Uterus (tissue), 4 donors: Measurements from ENCODE around the gene ISCA2. TPM values are rescaled to one million over a fixed set of nuclear protein-coding genes. Genes with fewer than 3 reads are reported as not detected.

Experiments
- DNase-seq, 2 donors: peaks; one replicate each; pipeline ENCODE4 v3.0.0-alpha.2; 2019 to 2020
- H3K27ac ChIP-seq, 2 donors: fragments of 200-600 bp; sonication (generic); 1 replicate in 1 of 2; 2 replicates in 1 of 2; pipeline ENCODE4 v1.5.1; 2016 to 2018
- H3K27me3 ChIP-seq, 2 donors: fragments of 200-600 bp; sonication (generic); one replicate each; pipeline ENCODE4 v1.5.1; 2018 to 2019; ENCODE audit warnings: control low read depth in 1 of 2
- H3K36me3 ChIP-seq, 2 donors: fragments of 200-600 bp; sonication (generic); one replicate each; pipeline ENCODE4 v1.5.1; 2019; ENCODE audit warnings: control low read depth in 1 of 2
- H3K4me1 ChIP-seq, 2 donors: fragments of 200-600 bp; sonication (generic); one replicate each; pipeline ENCODE4 v1.5.1; 2018 to 2019; ENCODE audit warnings: control low read depth in 1 of 2
- H3K4me3 ChIP-seq, 2 donors: fragments of 200-600 bp; sonication (generic); 1 replicate in 1 of 2; 2 replicates in 1 of 2; pipeline ENCODE4 v1.5.1; 2018 to 2019; ENCODE audit warnings: mild to moderate bottlenecking in 1 of 2
- H3K9me3 ChIP-seq, 2 donors: fragments of 200-600 bp; sonication (generic); one replicate each; pipeline ENCODE4 v1.5.1; 2019; ENCODE audit warnings: control low read depth in 1 of 2
- CTCF ChIP-seq, 4 experiments: fragments of 200-600 bp in 2 of 4; fragments of 450-650 bp in 2 of 4; sonication (generic) in 2 of 4; IDR thresholded peaks; one replicate each; pipeline ENCODE4 v1.5.1; 2016 to 2019; ENCODE audit warnings: antibody characterized with exemption in 4 of 4, mild to moderate bottlenecking in 2 of 4, moderate library complexity in 1 of 4
- POLR2A ChIP-seq, 2 donors: fragments of 450-650 bp; IDR thresholded peaks; one replicate each; pipeline ENCODE4 v1.6.1; 2016; ENCODE audit warnings: antibody characterized with exemption in 2 of 2, mild to moderate bottlenecking in 1 of 2, moderate library complexity in 1 of 2
- intact Hi-C: fragments of 100-400 bp; cut with DNase I; formaldehyde crosslinking; loops from one replicate; pipeline ENCODE4 v1.15.1; 2023; ENCODE audit warnings: low total_unique reads
- total RNA-seq, 4 donors: library from RNA; depleted of rRNA in 3 of 4; stranded (reverse); fragments of >200 nt in 3 of 4; gene quantifications; one replicate each; pipeline versions ENCODE4 v1.1.0 to v1.2.4, GENCODE V29; 2014 to 2023
- donor health status: DM: yes; HTN: yes; CAD: no.

Gene ISCA2
- total RNA-seq, 4 donors from 2014 or later, result 1.0 to 22.2 (median 11.0) TPM

- no peaks in the 10 kb centered on the region for H3K4me1 ChIP-seq
- peak in 1 of 2 donors; percentile 32 for DNase-seq
- TF ChIP-seq POLR2A (IDR thresholded peaks at IDR 0.05), result no peak
- peak in 3 of 4 experiments; percentile 18 to 27 (median 23) for TF ChIP-seq CTCF (IDR thresholded peaks at IDR 0.05)
- intact Hi-C loops, result loop anchor here (5.0 to 10.0 kb wide), 2 partner anchors 110 to 212 kb away; partner anchors contain the start of genes AREL1, FCF1 and LTBP2
- H3K36me3 ChIP-seq, result no peaks in the 10 kb centered on the region
- H3K27ac ChIP-seq, result peak overlapping the region in 1 of 2 donors; percentile 64
- H3K27me3 ChIP-seq, result no peaks in the 10 kb centered on the region
- H3K9me3 ChIP-seq, result no peaks in the 10 kb centered on the region
- no peak overlapping the region for H3K4me3 ChIP-seq
Observed at GRCh38 chr14:74502236-74503019, 8.9 kb downstream of the ISCA2 start.

DNA sequence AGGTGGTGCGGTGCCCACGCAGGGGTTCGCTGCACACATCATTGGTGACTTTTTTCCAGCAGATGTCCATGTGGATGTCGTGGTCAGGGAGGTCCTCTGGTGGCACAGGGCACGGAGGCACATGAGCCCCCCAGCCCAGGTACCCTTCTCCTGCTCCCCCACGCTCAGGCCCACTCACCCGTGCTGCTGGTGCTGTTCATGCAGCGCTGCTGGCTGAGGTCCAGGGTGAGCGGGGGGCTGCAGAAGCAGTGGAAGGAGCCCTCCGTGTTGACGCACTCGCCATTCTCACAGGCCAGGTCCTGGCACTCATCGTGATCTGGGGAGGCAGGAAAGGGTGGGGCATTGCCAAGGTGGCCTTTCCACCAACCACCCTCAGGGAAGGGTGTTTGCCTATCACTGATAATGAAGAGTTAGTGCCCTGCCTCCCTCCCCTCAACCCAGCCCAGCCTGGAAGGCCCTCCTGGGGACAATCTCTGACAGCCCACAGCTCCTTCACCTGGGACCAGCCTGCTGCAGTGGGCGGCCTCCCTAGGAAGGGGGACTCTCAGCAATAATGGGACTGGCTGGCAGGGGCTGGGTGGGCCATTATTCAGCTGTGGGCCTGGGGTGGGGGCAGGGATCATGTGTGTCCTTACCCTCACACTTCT is 9.8 kb downstream of the ISCA2 start:
- Histone ChIP-seq H3K36me3 (no peaks in the 10 kb centered on the region), H3K4me1 (no peaks in the 10 kb centered on the region), H3K9me3 (no peaks in the 10 kb centered on the region), H3K27ac (no peak overlapping the region), H3K4me3 (no peak overlapping the region), H3K27me3 (no peaks in the 10 kb centered on the region)
- peak in 1 of 2 donors; percentile 18 for DNase-seq
- intact Hi-C loops, result loop anchor here (5.0 to 10.0 kb wide), 2 partner anchors 109 to 211 kb away; partner anchors contain the start of genes AREL1, FCF1 and LTBP2
- TF ChIP-seq CTCF (IDR thresholded peaks at IDR 0.05) (no peak), POLR2A (IDR thresholded peaks at IDR 0.05) (no peak)

GRCh38 chr14:74503938-74504335 is 10.4 kb downstream of the ISCA2 start:
- intact Hi-C loops, result loop anchor here (5.0 to 10.0 kb wide), 2 partner anchors 108 to 211 kb away; partner anchors contain the start of genes AREL1, FCF1 and LTBP2
- Histone ChIP-seq H3K27ac (no peak overlapping the region), H3K36me3 (no peaks in the 10 kb centered on the region)

DNA sequence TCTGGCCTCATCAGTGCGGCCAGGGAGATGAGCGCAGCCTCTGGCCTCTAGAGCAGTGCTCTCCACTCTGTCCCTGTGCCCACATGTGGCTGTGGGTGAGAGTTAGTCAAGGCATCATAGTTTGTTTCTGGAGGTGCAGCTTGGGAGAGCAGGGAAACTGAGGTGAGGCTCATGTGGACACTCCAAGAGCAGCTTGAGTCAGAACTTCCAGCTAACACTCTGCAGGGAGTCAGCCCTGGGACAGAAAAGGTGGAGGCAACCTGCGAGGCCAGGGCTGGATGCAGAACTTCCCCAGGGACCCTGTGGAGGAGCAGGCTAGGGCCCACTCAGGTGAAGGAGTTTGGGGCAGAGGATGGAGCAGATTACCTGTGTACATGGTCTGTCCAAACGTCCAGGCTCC is 10.8 kb downstream of the ISCA2 start:
- Histone ChIP-seq H3K9me3 (no peaks in the 10 kb centered on the region), H3K4me1 (no peaks in the 10 kb centered on the region), H3K4me3 (no peak overlapping the region), H3K27ac (no peak overlapping the region), H3K27me3 (no peaks in the 10 kb centered on the region), H3K36me3 (no peaks in the 10 kb centered on the region)
- TF ChIP-seq CTCF (IDR thresholded peaks at IDR 0.05), result no peak
- no peak for TF ChIP-seq POLR2A (IDR thresholded peaks at IDR 0.05)
- no peak for DNase-seq
- intact Hi-C loops, result loop anchor here (5.0 to 10.0 kb wide), 2 partner anchors 108 to 210 kb away; partner anchors contain the start of genes AREL1, FCF1 and LTBP2

More at GRCh38 chr14:74503938-74504335, 10.4 kb downstream of the ISCA2 start:
- no peaks in the 10 kb centered on the region for H3K4me1 ChIP-seq
- no peaks in the 10 kb centered on the region for H3K27me3 ChIP-seq
- no peak for TF ChIP-seq POLR2A (IDR thresholded peaks at IDR 0.05)
- TF ChIP-seq CTCF (IDR thresholded peaks at IDR 0.05), result no peak
- no peak overlapping the region for H3K4me3 ChIP-seq
- H3K9me3 ChIP-seq, result no peaks in the 10 kb centered on the region
- no peak for DNase-seq
